Neural cell (in vitro differentiated cells): ENCODE measurements around the gene KLRC3. TPM values are rescaled to one million over a fixed set of nuclear protein-coding genes. Genes with fewer than 3 reads are reported as not detected.

Experiments used
- H2AFZ ChIP-seq: fragments of 200-600, 300-800 bp; sonication (generic), shearing (Covaris generic); 2 replicates; pipeline ENCODE4 v1.6.0; 2014; ENCODE audit warnings: low read depth, mild to moderate bottlenecking, antibody characterized with exemption, low read length, moderate library complexity
- H3F3A ChIP-seq: fragments of 200-600 bp; shearing (Covaris generic); 2 replicates; pipeline ENCODE4 v1.6.1; 2016; ENCODE audit warnings: mild to moderate bottlenecking, moderate library complexity, mixed read lengths, antibody characterized with exemption, low read length; ENCODE audit not compliant: insufficient read depth, poor library complexity, severe bottlenecking
- H3K27ac ChIP-seq: fragments of 200-600, 300-800 bp; sonication (generic), shearing (Covaris generic); 2 replicates; pipeline ENCODE4 v1.5.1; 2014; ENCODE audit warnings: mild to moderate bottlenecking, low read length, moderate library complexity
- H3K27me3 ChIP-seq: fragments of 300-800, 200-600 bp; sonication (generic), shearing (Covaris generic); 2 replicates; pipeline ENCODE4 v1.6.0; 2014; ENCODE audit warnings: mild to moderate bottlenecking, low read depth, low read length, moderate library complexity; ENCODE audit not compliant: insufficient read depth
- H3K36me3 ChIP-seq: fragments of 300-800, 200-600 bp; sonication (generic), shearing (Covaris generic); 2 replicates; pipeline ENCODE4 v1.5.1; 2014; ENCODE audit warnings: mild to moderate bottlenecking, antibody characterized with exemption, low read length, moderate library complexity; ENCODE audit not compliant: insufficient read depth
- H3K4me2 ChIP-seq: fragments of 300-800, 200-600 bp; sonication (generic), shearing (Covaris generic); 2 replicates; pipeline ENCODE4 v1.6.0; 2014; ENCODE audit warnings: mild to moderate bottlenecking, low read length
- H3K4me3 ChIP-seq: fragments of 300-800, 200-600 bp; sonication (generic), shearing (Covaris generic); 2 replicates; pipeline ENCODE4 v1.5.1; 2014; ENCODE audit warnings: mild to moderate bottlenecking, low read length, moderate library complexity
- H3K79me2 ChIP-seq: fragments of 200-600 bp; shearing (Covaris generic); replicated peaks from 2 replicates; pipeline ENCODE4 v1.6.0; 2014; ENCODE audit warnings: mild to moderate bottlenecking, low read length, moderate library complexity; ENCODE audit not compliant: insufficient read depth
- H3K9ac ChIP-seq: fragments of 300-800, 200-600 bp; sonication (generic), shearing (Covaris generic); 2 replicates; pipeline ENCODE4 v1.6.1; 2016; ENCODE audit warnings: mild to moderate bottlenecking, low read length, mixed read lengths
- H3K9me2 ChIP-seq: fragments of 200-600 bp; shearing (Covaris generic); 2 replicates; pipeline ENCODE4 v1.6.1; 2016; ENCODE audit warnings: mild to moderate bottlenecking, low read length, mixed read lengths; ENCODE audit not compliant: insufficient read depth
- H3K9me3 ChIP-seq: fragments of 200-600, 300-800 bp; sonication (generic), shearing (Covaris generic); 2 replicates; pipeline ENCODE4 v1.6.1; 2016; ENCODE audit warnings: mild to moderate bottlenecking, mixed run types, low read length, moderate library complexity, mixed read lengths
- H4K20me1 ChIP-seq: fragments of 200-600 bp; shearing (Covaris generic); 2 replicates; pipeline ENCODE4 v1.6.1; 2016; ENCODE audit warnings: mild to moderate bottlenecking, mixed run types; ENCODE audit not compliant: insufficient read depth
- CTCF ChIP-seq: fragments of 450-650 bp; IDR thresholded peaks from 2 replicates; pipeline ENCODE4 v1.5.1; 2014; ENCODE audit warnings: antibody characterized with exemption, mild to moderate bottlenecking, moderate library complexity; ENCODE audit not compliant: poor library complexity, severe bottlenecking
- EP300 ChIP-seq: fragments of 450-650 bp; conservative IDR thresholded peaks from 2 replicates; pipeline ENCODE4 v1.6.1; 2014; ENCODE audit warnings: antibody characterized with exemption, mild to moderate bottlenecking, moderate library complexity; ENCODE audit not compliant: poor library complexity, severe bottlenecking
- EZH2 ChIP-seq: fragments of 200-600, 300-800 bp; shearing (Covaris generic), sonication (generic); IDR thresholded peaks from 2 replicates; pipeline ENCODE4 v1.6.1; 2014; ENCODE audit warnings: antibody characterized with exemption, low read length, borderline replicate concordance, mild to moderate bottlenecking; ENCODE audit not compliant: insufficient read depth, poor library complexity, severe bottlenecking
- POLR2AphosphoS5 ChIP-seq: IDR thresholded peaks from 2 replicates; pipeline ENCODE4 v1.6.1; 2012
- RAD21 ChIP-seq: fragments of 450-650 bp; conservative IDR thresholded peaks from 2 replicates; pipeline ENCODE4 v1.6.1; 2014; ENCODE audit warnings: antibody characterized with exemption, mild to moderate bottlenecking, moderate library complexity
- SMC3 ChIP-seq: fragments of 450-650 bp; conservative IDR thresholded peaks from 2 replicates; pipeline ENCODE4 v1.6.1; 2014; ENCODE audit warnings: antibody characterized with exemption, mild to moderate bottlenecking, moderate library complexity; ENCODE audit not compliant: poor library complexity
- polyA plus RNA-seq: library from polyadenylated mRNA; depleted of rRNA; stranded (reverse); fragments of >200 nt; gene quantifications from 2 replicates; pipeline ENCODE4 v1.2.3, GENCODE V29; 2014

Gene KLRC3
- polyA plus RNA-seq, 1 donor from 2014 or later = 3.7 TPM

DNA sequence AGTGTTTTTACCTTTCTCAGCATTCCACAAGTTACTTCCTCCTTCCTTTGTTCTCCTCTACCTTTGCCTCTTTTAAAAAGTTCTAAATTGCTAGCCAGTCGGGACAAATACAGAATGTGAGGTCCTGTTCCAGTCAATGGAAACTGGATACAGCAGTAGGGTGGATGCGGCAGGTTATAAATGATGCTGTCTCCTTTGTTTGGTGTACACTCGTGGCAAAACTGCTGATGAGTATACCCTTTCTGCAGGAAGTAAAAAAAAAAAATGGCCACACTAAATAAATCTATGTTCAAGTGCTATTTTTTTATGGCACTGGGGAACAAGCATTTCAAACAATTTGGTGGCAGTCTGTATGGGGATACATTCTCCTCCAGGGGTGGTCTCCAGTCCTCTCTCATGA is 58.1 kb downstream of the KLRC3 start:
- Histone ChIP-seq H3K9me3 (no peaks in the 10 kb centered on the region), H4K20me1 (no peaks in the 10 kb centered on the region), H3F3A (no peaks in the 10 kb centered on the region), H3K4me2 (no peak overlapping the region), H3K79me2 (no peaks in the 10 kb centered on the region), H3K36me3 (no peaks in the 10 kb centered on the region), H3K27ac (no peak overlapping the region), H3K27me3 (no peaks in the 10 kb centered on the region), H3K9ac (no peak overlapping the region), H2AFZ (no peak overlapping the region), H3K9me2 (no peaks in the 10 kb centered on the region), H3K4me3 (no peak overlapping the region)
- TF ChIP-seq CTCF (no peak), SMC3 (no peak), RAD21 (no peak), EP300 (no peak), EZH2 (no peak), POLR2AphosphoS5 (no peak)

Other genes starting within 250 kb of the KLRC3 start
- gene OLR1, start 248.5 kb downstream of the KLRC3 start, polyA plus RNA-seq = not detected in 2 replicates
- gene TMEM52B, start 241.6 kb downstream of the KLRC3 start, polyA plus RNA-seq = not detected in 2 replicates
- 213 and 253 TPM in 2 replicates for gene GABARAPL1, start 207.7 kb downstream of the KLRC3 start, polyA plus RNA-seq
- 0.28 and 0.52 TPM in 2 replicates for gene KLRD1, start 112.7 kb downstream of the KLRC3 start, polyA plus RNA-seq
- 14.9 and 20.9 TPM in 2 replicates for gene KLRK1, start 30.6 kb downstream of the KLRC3 start, polyA plus RNA-seq
- gene KLRC4, start 10.8 kb downstream of the KLRC3 start, polyA plus RNA-seq = 6.5 and 8.2 TPM in 2 replicates
- gene KLRC2, start 15.4 kb upstream of the KLRC3 start, polyA plus RNA-seq = 3.7 and 6.6 TPM in 2 replicates
- not detected in 2 replicates for gene KLRC1, start 32.8 kb upstream of the KLRC3 start, polyA plus RNA-seq
- gene EIF2S3B, start 85.3 kb upstream of the KLRC3 start, polyA plus RNA-seq = 2.1 and 3.6 TPM in 2 replicates
- 43.3 and 63.5 TPM in 2 replicates for gene MAGOHB, start 193.0 kb upstream of the KLRC3 start, polyA plus RNA-seq